Measurements from ENCODE around the gene PIP5K1C.
A peak's percentile ranks its signal among the peaks of the same experiment; 100 is the strongest.

The PIP5K1C gene

DNA sequence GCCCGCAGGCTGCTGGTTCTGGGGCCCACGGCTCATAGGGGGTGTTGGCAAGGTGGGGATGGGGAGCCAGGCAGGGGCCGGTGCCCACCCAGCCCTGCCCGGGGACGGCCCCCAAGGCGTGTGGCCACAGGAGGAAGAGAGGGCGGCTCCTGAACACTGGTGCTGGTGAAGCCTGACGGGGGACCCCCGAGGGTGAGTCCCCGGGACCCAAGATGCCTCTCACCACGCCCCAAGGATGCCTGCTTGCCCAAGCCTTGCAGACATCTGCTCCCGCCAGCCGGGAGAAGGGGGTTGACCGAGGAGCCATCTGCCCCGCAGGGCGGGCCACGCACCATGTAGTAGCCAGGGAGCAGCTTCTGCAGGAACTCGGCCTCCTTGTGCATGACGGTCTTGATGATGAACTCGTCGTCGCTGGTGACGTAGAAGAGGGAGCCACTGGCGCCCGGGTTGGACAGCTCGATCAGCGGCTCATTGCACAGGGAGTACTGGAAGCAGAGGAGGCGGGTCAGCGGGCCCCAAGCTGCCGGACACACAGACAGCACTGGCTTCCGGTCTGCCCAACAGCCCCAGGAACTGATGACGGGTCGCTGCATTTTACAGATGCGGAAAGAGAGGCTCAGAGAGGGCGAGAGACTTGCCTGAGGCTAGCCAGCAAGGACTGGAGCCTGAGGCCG is 44.1 kb downstream of the PIP5K1C start:
- DNase-seq (ENCODE audit: low read depth, low spot score) = no peak
- TF ChIP-seq CTCF (IDR thresholded peaks at IDR 0.05; ENCODE audit: low read depth, low read length) = no peak
- in situ Hi-C loops (cut with HindIII; ENCODE audit: low sequenced_read_pairs) = no loop called here
- H3K4me3 ChIP-seq (ENCODE audit: low read depth, low read length) = no peak overlapping the region

- peak; percentile 94 for DNase-seq (ENCODE audit: low read depth, low spot score)
- TF ChIP-seq CTCF (IDR thresholded peaks at IDR 0.05; ENCODE audit: low read depth, low read length) = no peak
- in situ Hi-C loops (cut with HindIII; ENCODE audit: low sequenced_read_pairs) = no loop called here
- no peak overlapping the region for H3K4me3 ChIP-seq (ENCODE audit: low read depth, low read length)
These were observed 44.7 kb downstream of the PIP5K1C start for GRCh38 chr19:3655402-3656072.

DNA sequence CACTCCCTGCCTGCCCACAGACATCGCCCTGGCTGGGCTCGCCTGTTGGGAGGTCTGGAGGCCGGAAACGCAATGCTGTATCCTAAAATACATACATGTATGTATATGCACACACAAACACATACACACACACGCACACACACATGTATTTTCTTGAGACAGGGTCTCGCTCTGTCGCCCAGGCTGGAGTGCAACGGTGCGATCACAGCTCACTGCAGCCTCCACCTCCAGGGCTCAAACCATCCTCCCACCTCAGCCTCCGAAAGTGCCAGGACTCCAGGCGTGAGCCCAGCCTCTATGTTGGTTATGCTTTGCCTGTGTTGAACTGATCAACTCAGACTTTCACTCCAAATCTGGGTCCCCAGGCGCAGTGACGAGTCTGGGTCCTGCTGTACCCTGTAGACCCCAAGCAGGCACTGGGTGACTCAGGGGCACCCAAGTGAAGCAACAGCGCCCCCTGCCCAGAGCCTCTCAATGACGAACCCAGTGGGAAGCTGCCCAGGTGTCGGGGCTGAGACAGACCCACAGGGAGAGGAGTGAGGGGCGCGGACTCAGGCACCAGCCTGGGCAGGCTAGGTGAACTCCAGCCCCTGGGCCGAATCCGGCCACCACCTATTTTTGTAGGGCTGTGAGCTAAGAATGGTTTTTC is 46.3 kb downstream of the PIP5K1C start:
- peak; percentile 18 for TF ChIP-seq CTCF (IDR thresholded peaks at IDR 0.05; ENCODE audit: low read depth, low read length)
- in situ Hi-C loops (cut with HindIII; ENCODE audit: low sequenced_read_pairs) = no loop called here
- no peak for DNase-seq (ENCODE audit: low read depth, low spot score)
- no peak overlapping the region for H3K4me3 ChIP-seq (ENCODE audit: low read depth, low read length)

- DNase-seq (ENCODE audit: low read depth, low spot score) = no peak
- H3K4me3 ChIP-seq (ENCODE audit: low read depth, low read length) = no peak overlapping the region
- in situ Hi-C loops (cut with HindIII; ENCODE audit: low sequenced_read_pairs) = no loop called here
- TF ChIP-seq CTCF (IDR thresholded peaks at IDR 0.05; ENCODE audit: low read depth, low read length) = no peak
These were observed 47.0 kb downstream of the PIP5K1C start for GRCh38 chr19:3653081-3653795.

DNA sequence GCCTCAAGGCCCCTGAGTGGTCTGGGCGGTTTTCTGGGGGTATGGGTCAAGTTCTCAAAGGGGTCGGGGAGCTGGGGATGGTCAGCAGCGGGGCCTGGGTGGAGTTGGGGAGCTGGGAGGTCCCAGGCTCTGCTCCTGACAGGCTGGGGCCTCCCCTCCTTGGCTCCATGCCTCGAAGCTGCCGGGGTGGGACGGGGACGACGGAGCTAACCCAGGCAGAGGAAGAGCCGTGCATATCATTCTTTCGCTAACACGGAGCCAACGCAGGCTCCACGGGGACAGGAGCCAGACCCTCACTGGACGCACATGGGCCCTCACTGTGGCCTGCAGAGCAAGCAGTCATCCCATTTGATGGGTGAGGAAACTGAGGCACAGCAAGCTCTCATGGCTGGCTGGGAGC is 47.8 kb downstream of the PIP5K1C start:
- TF ChIP-seq CTCF (IDR thresholded peaks at IDR 0.05; ENCODE audit: low read depth, low read length) = no peak
- in situ Hi-C loops (cut with HindIII; ENCODE audit: low sequenced_read_pairs) = no loop called here
- no peak overlapping the region for H3K4me3 ChIP-seq (ENCODE audit: low read depth, low read length)
- no peak for DNase-seq (ENCODE audit: low read depth, low spot score)

DNA sequence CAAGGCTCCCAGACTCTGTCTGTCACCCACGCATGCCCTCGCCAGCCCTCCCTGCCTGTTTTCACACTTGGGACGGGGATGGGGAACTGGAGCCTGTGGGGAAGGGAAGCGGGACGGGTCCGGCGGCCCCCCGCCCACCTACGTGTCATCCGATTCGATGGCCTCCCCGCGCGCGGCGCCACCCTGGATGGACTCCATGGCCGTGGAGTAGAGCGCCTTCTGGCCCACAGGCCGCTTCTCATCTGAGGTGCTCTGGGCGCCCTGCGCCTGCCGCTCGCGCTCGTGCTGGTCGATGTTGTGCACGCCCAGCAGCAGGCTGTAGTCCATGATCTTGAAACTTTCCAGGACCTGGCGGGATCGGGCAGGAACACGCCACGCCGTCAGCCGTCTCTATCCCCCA is 48.6 kb downstream of the PIP5K1C start:
- no peak for TF ChIP-seq CTCF (IDR thresholded peaks at IDR 0.05; ENCODE audit: low read depth, low read length)
- no peak overlapping the region for H3K4me3 ChIP-seq (ENCODE audit: low read depth, low read length)
- DNase-seq (ENCODE audit: low read depth, low spot score) = no peak
- in situ Hi-C loops (cut with HindIII; ENCODE audit: low sequenced_read_pairs) = no loop called here
